MCF 10A (cell line): ENCODE results near the gene SHROOM3. TPM values are rescaled to one million over a fixed set of nuclear protein-coding genes. Genes with fewer than 3 reads are reported as not detected.

Source experiments
- BruUV-seq: library from RNA; stranded (reverse); fragments of 400-500 nt; replicated peaks from 2 replicates; lab custom pipeline; 2021; lab: Mats Ljungman, UMichigan
- CTCF ChIA-PET: fragments of 300-600 bp; sonication (Branson Sonifier 250); formaldehyde crosslinking; extraction: SDS; loops from one replicate; lab custom pipeline; 2021; ENCODE audit warnings: antibody characterized with exemption, inconsistent platforms; lab: Yijun Ruan, JAX
- POLR2A ChIA-PET: fragments of 300-600, 350-650 bp; sonication (Branson Sonifier 250); formaldehyde crosslinking; extraction: SDS; loops from one replicate; lab custom pipeline; 2020; ENCODE audit warnings: antibody characterized with exemption, inconsistent platforms; lab: Yijun Ruan, JAX
- DNase-seq: peaks from one replicate; pipeline ENCODE4 v3.0.0-alpha.2; 2018; ENCODE audit not compliant: unreplicated experiment
- H3K27ac Mint-ChIP-seq: one replicate; pipeline ENCODE4 v1.8.0; 2022; ENCODE audit warnings: mild to moderate bottlenecking, low read depth, mixed read lengths; ENCODE audit not compliant: unreplicated experiment
- H3K27me3 Mint-ChIP-seq: one replicate; pipeline ENCODE4 v1.8.0; 2022; ENCODE audit warnings: mixed read lengths; ENCODE audit not compliant: insufficient read depth, unreplicated experiment
- H3K36me3 Mint-ChIP-seq: one replicate; pipeline ENCODE4 v1.8.0; 2022; ENCODE audit warnings: mild to moderate bottlenecking, moderate library complexity, mixed read lengths; ENCODE audit not compliant: insufficient read depth, unreplicated experiment
- H3K4me1 Mint-ChIP-seq: one replicate; pipeline ENCODE4 v1.8.0; 2022; ENCODE audit warnings: mixed read lengths; ENCODE audit not compliant: insufficient read depth, unreplicated experiment
- H3K4me3 Mint-ChIP-seq: one replicate; pipeline ENCODE4 v1.8.0; 2022; ENCODE audit warnings: mild to moderate bottlenecking, moderate library complexity, mixed read lengths; ENCODE audit not compliant: unreplicated experiment
- H3K9me3 Mint-ChIP-seq: one replicate; pipeline ENCODE4 v1.8.0; 2022; ENCODE audit warnings: mixed read lengths; ENCODE audit not compliant: unreplicated experiment
- CTCF ChIP-seq: fragments of 200-600 bp; IDR thresholded peaks from one replicate; pipeline ENCODE4 v1.8.0; 2022; ENCODE audit warnings: antibody characterized with exemption, mild to moderate bottlenecking; ENCODE audit not compliant: unreplicated experiment
- intact Hi-C: fragments of 100-400 bp; cut with micrococcal nuclease; formaldehyde crosslinking; loops from 2 replicates; pipeline ENCODE4 v1.14.1; 2022
- total RNA-seq: library from RNA; stranded (reverse); gene quantifications from 2 replicates; pipeline ENCODE4 v1.2.3, GENCODE V29; 2022

SHROOM3 gene
- total RNA-seq, 1 experiment from 2014 or later, result 20.7 TPM

GRCh38 chr4:76544725-76545124 lies 109.7 kb downstream of the SHROOM3 start:
- no peak for TF ChIP-seq CTCF

GRCh38 chr4:76545226-76545884 lies 110.3 kb downstream of the SHROOM3 start:
- CTCF ChIA-PET, result no interaction called here
- Mint-ChIP-seq H3K4me1 (peaks cover 12% of the 10 kb centered on the region), H3K27ac (no peak overlapping the region), H3K27me3 (no peaks in the 10 kb centered on the region), H3K4me3 (no peak overlapping the region), H3K9me3 (no peaks in the 10 kb centered on the region), H3K36me3 (no peaks in the 10 kb centered on the region)
- POLR2A ChIA-PET, result interaction anchor here (0.6 to 2.3 kb wide), 3 partner anchors 12 to 145 kb away, joined by 3 to 8 read pairs (median 3); no protein-coding TSS in a partner anchor
- no peak for TF ChIP-seq CTCF
- no TSS peak for BruUV-seq
- intact Hi-C loops, result no loop called here
- DNase-seq, result no peak

More at GRCh38 chr4:76544725-76545124, 109.7 kb downstream of the SHROOM3 start:
- Mint-ChIP-seq H3K36me3 (no peaks in the 10 kb centered on the region), H3K27me3 (no peaks in the 10 kb centered on the region), H3K4me3 (no peak overlapping the region), H3K4me1 (peaks cover 12% of the 10 kb centered on the region), H3K27ac (no peak overlapping the region), H3K9me3 (no peaks in the 10 kb centered on the region)
- DNase-seq, result no peak
- POLR2A ChIA-PET, result interaction anchor here (0.9 to 2.3 kb wide), 2 partner anchors 11 to 146 kb away, joined by 3 to 8 read pairs; no protein-coding TSS in a partner anchor
- no TSS peak for BruUV-seq
- CTCF ChIA-PET, result no interaction called here
- intact Hi-C loops, result no loop called here

- peaks cover 12% of the 10 kb centered on the region for H3K4me1 Mint-ChIP-seq
Measured at GRCh38 chr4:76546327-76546726, 111.3 kb downstream of the SHROOM3 start.

More at GRCh38 chr4:76546327-76546726, 111.3 kb downstream of the SHROOM3 start:
- CTCF ChIA-PET, result interaction anchor here (0.6 to 0.8 kb wide), 2 partner anchors 110 to 185 kb away, joined by 3 to 5 read pairs; no protein-coding TSS in a partner anchor
- Mint-ChIP-seq H3K27me3 (no peaks in the 10 kb centered on the region), H3K36me3 (no peaks in the 10 kb centered on the region), H3K4me3 (peak overlapping the region; percentile 26), H3K9me3 (no peaks in the 10 kb centered on the region), H3K27ac (peak overlapping the region; percentile 40)
- intact Hi-C loops, result no loop called here
- POLR2A ChIA-PET, result interaction anchor here (0.6 to 1.6 kb wide), 5 partner anchors 13 to 157 kb away, joined by 3 to 5 read pairs (median 4); no protein-coding TSS in a partner anchor
- peak; percentile 35 for DNase-seq
- no peak for TF ChIP-seq CTCF
- no TSS peak for BruUV-seq
